Activated CD8-positive, alpha-beta T cell treated with anti-CD3 and anti-CD28 coated beads for 36 hours (primary cell): ENCODE data around the gene MYH11. TPM values are rescaled to one million over a fixed set of nuclear protein-coding genes. Genes with fewer than 3 reads are reported as not detected.
"Not testable (repeated sequence)": the region's sequence is repeated elsewhere in the genome, so short reads cannot be mapped to it uniquely, and the experiment has no call there.

Experiments used
- ATAC-seq: fragments of 200-7000 bp; cut with Tn5 transposase; one replicate; pipeline ENCODE4 v1.10.0; 2021; ENCODE audit warnings: mild to moderate bottlenecking, moderate library complexity
- CTCF ChIA-PET: fragments of 350-600 bp; sonication (Branson Sonifier 250); formaldehyde crosslinking; loops from one replicate; lab custom pipeline; 2021; ENCODE audit warnings: antibody characterized with exemption; lab: Charles Lee
- POLR2A ChIA-PET: fragments of 350-600 bp; sonication (Branson Sonifier 250); formaldehyde crosslinking; loops from one replicate; lab custom pipeline; 2021; ENCODE audit warnings: antibody characterized with exemption; lab: Charles Lee
- DNase-seq: peaks from one replicate; pipeline ENCODE4 v3.0.0-alpha.2; 2020
- H3K27ac Mint-ChIP-seq: one replicate; pipeline ENCODE4 v1.8.0; 2021; ENCODE audit warnings: mild to moderate bottlenecking, mixed read lengths
- H3K27me3 Mint-ChIP-seq: one replicate; pipeline ENCODE4 v1.8.0; 2021; ENCODE audit warnings: mixed read lengths
- H3K36me3 Mint-ChIP-seq: one replicate; pipeline ENCODE4 v1.8.0; 2021; ENCODE audit warnings: low read depth, mixed read lengths
- H3K4me1 Mint-ChIP-seq: one replicate; pipeline ENCODE4 v1.8.0; 2021; ENCODE audit warnings: low read depth, mixed read lengths
- H3K4me3 Mint-ChIP-seq: one replicate; pipeline ENCODE4 v1.8.0; 2021; ENCODE audit warnings: mild to moderate bottlenecking, moderate library complexity, mixed read lengths
- H3K9me3 Mint-ChIP-seq: one replicate; pipeline ENCODE4 v1.8.0; 2021; ENCODE audit warnings: mixed read lengths
- CTCF ChIP-seq: fragments of 200-600 bp; IDR thresholded peaks from one replicate; pipeline ENCODE4 v1.8.0; 2022; ENCODE audit warnings: antibody characterized with exemption, mild to moderate bottlenecking
- intact Hi-C: fragments of 100-400 bp; cut with micrococcal nuclease; formaldehyde crosslinking; loops from one replicate; pipeline ENCODE4 v1.10.0; 2022
- total RNA-seq, 2 experiments: library from RNA; stranded (reverse); gene quantifications; one replicate each; pipeline ENCODE4 v1.2.3, GENCODE V29; 2021

The MYH11 gene
- total RNA-seq, 2 experiments from 2014 or later, result not detected

GRCh38 chr16:15810411-15810810, 46.4 kb downstream of the MYH11 start:
- H3K36me3 Mint-ChIP-seq, result no peaks in the 10 kb centered on the region
- peaks cover 6% of the 10 kb centered on the region for H3K9me3 Mint-ChIP-seq
- ChIA-PET POLR2A (no interaction called here), CTCF (interaction anchor here (2.0 kb wide), 1 partner anchor 11 kb away, joined by 7 read pairs; no protein-coding TSS in a partner anchor)
- H3K27ac Mint-ChIP-seq, result no peak overlapping the region
- TF ChIP-seq CTCF, result no peak
- DNase-seq, result no peak
- intact Hi-C loops, result no loop called here
- no peak for ATAC-seq
- no peak overlapping the region for H3K4me3 Mint-ChIP-seq
- H3K4me1 Mint-ChIP-seq, result no peaks in the 10 kb centered on the region
- peaks cover 5% of the 10 kb centered on the region for H3K27me3 Mint-ChIP-seq

- ATAC-seq, H3K36me3 Mint-ChIP-seq, POLR2A ChIA-PET, DNase-seq, intact Hi-C loops, H3K4me3 Mint-ChIP-seq, H3K27me3 Mint-ChIP-seq, H3K9me3 Mint-ChIP-seq, H3K4me1 Mint-ChIP-seq, H3K27ac Mint-ChIP-seq: not testable (repeated sequence)
- CTCF ChIA-PET, result interaction anchor here (2.0 kb wide), 1 partner anchor 12 kb away, joined by 7 read pairs; no protein-coding TSS in a partner anchor
These were observed 47.5 kb downstream of the MYH11 start for GRCh38 chr16:15809297-15809696.

- DNase-seq (no peak), ATAC-seq (no peak)
- H3K27ac Mint-ChIP-seq, result no peak overlapping the region
- ChIA-PET POLR2A (no interaction called here), CTCF (interaction anchor here (1.7 kb wide), 1 partner anchor 15 kb away, joined by 7 read pairs; no protein-coding TSS in a partner anchor)
- intact Hi-C loops, result no loop called here
- H3K4me1 Mint-ChIP-seq, result no peaks in the 10 kb centered on the region
- peaks cover 5% of the 10 kb centered on the region for H3K27me3 Mint-ChIP-seq
- no peaks in the 10 kb centered on the region for H3K9me3 Mint-ChIP-seq
- no peak overlapping the region for H3K4me3 Mint-ChIP-seq
- no peaks in the 10 kb centered on the region for H3K36me3 Mint-ChIP-seq
- TF ChIP-seq CTCF, result no peak
These were observed 48.8 kb downstream of the MYH11 start for GRCh38 chr16:15808071-15808470.

GRCh38 chr16:15807603-15808009, 49.2 kb downstream of the MYH11 start:
- intact Hi-C loops, result no loop called here
- Mint-ChIP-seq H3K4me3 (no peak overlapping the region), H3K27me3 (peaks cover 5% of the 10 kb centered on the region)

GRCh38 chr16:15803618-15804017, 53.2 kb downstream of the MYH11 start:
- ATAC-seq (no peak), DNase-seq (no peak)
- Mint-ChIP-seq H3K36me3 (no peaks in the 10 kb centered on the region), H3K27ac (no peak overlapping the region), H3K27me3 (no peaks in the 10 kb centered on the region), H3K9me3 (no peaks in the 10 kb centered on the region), H3K4me3 (no peak overlapping the region), H3K4me1 (no peaks in the 10 kb centered on the region)
- CTCF ChIA-PET, result no interaction called here
- intact Hi-C loops, result no loop called here
- no peak for TF ChIP-seq CTCF
- POLR2A ChIA-PET, result no interaction called here

More at GRCh38 chr16:15807603-15808009, 49.2 kb downstream of the MYH11 start:
- Mint-ChIP-seq H3K9me3 (no peaks in the 10 kb centered on the region), H3K27ac (no peak overlapping the region), H3K4me1 (no peaks in the 10 kb centered on the region), H3K36me3 (no peaks in the 10 kb centered on the region)
- DNase-seq (no peak), ATAC-seq (no peak)
- TF ChIP-seq CTCF, result no peak
- ChIA-PET CTCF (interaction anchor here (1.7 kb wide), 1 partner anchor 15 kb away, joined by 7 read pairs; no protein-coding TSS in a partner anchor), POLR2A (no interaction called here)
